Esophagus muscularis mucosa (tissue), 4 donors: ENCODE results near the gene GLRB. TPM values are rescaled to one million over a fixed set of nuclear protein-coding genes. Genes with fewer than 3 reads are reported as not detected.

Experiments
- DNase-seq: peaks from one replicate; pipeline ENCODE4 v3.0.0-alpha.2; 2017; ENCODE audit errors: extremely low spot score
- H3K27ac ChIP-seq, 4 donors: fragments of 200-600 bp; sonication (generic); replicated peaks in 1 of 4; 1 replicate in 3 of 4; 2 replicates in 1 of 4; pipeline ENCODE4 v1.5.1; 2016 to 2019; ENCODE audit warnings: mild to moderate bottlenecking in 1 of 4
- H3K27me3 ChIP-seq, 4 donors: fragments of 200-600 bp; sonication (generic); one replicate each; pipeline versions ENCODE4 v1.5.1 to v1.6.0; 2016 to 2019
- H3K36me3 ChIP-seq, 4 donors: fragments of 200-600 bp; sonication (generic); one replicate each; pipeline ENCODE4 v1.5.1; 2016 to 2019
- H3K4me1 ChIP-seq, 4 donors: fragments of 200-600 bp; sonication (generic); one replicate each; pipeline ENCODE4 v1.5.1; 2016 to 2019
- H3K4me3 ChIP-seq, 4 donors: fragments of 200-600 bp; sonication (generic); 1 replicate in 2 of 4; 2 replicates in 2 of 4; pipeline ENCODE4 v1.5.1; 2016 to 2019; ENCODE audit warnings: mild to moderate bottlenecking in 4 of 4, moderate library complexity in 1 of 4
- H3K9me3 ChIP-seq, 4 donors: fragments of 200-600 bp; sonication (generic); 1 replicate in 3 of 4; 2 replicates in 1 of 4; pipeline ENCODE4 v1.5.1; 2016 to 2019
- CTCF ChIP-seq, 3 experiments: fragments of 200-600 bp in 2 of 3; fragments of 450-650 bp in 1 of 3; sonication (generic) in 2 of 3; IDR thresholded peaks; one replicate each; pipeline ENCODE4 v1.5.1; 2017 to 2019; ENCODE audit warnings: antibody characterized with exemption in 3 of 3, mild to moderate bottlenecking in 2 of 3, moderate library complexity in 1 of 3
- EP300 ChIP-seq: sonication (generic); formaldehyde crosslinking; IDR thresholded peaks from one replicate; pipeline ENCODE4 v1.6.1; 2017; ENCODE audit warnings: antibody characterized with exemption
- POLR2A ChIP-seq: fragments of 450-650 bp; IDR thresholded peaks from one replicate; pipeline ENCODE4 v1.6.1; 2017; ENCODE audit warnings: antibody characterized with exemption, moderate library complexity, mild to moderate bottlenecking, low read depth
- POLR2AphosphoS5 ChIP-seq, 2 donors: sonication (generic); formaldehyde crosslinking; IDR thresholded peaks; one replicate each; pipeline ENCODE4 v1.6.1; 2017; ENCODE audit warnings: antibody characterized with exemption in 2 of 2
- WGBS: methylation state at CpG from one replicate; pipeline ENCODE4 v1.1.5; 2018; 5-methylcytosine and 5-hydroxymethylcytosine counted together
- intact Hi-C: fragments of 100-400 bp; cut with DNase I; formaldehyde crosslinking; loops from one replicate; pipeline ENCODE4 v1.15.1; 2023
- total RNA-seq, 4 donors: library from RNA; depleted of rRNA; stranded (reverse); fragments of >200 nt; gene quantifications; one replicate each; pipeline versions ENCODE4 v1.1.0 to v1.2.1, GENCODE V29; 2016

GLRB gene
- total RNA-seq, 4 donors from 2014 or later, result 1.5 to 2.1 (median 1.8) TPM

DNA sequence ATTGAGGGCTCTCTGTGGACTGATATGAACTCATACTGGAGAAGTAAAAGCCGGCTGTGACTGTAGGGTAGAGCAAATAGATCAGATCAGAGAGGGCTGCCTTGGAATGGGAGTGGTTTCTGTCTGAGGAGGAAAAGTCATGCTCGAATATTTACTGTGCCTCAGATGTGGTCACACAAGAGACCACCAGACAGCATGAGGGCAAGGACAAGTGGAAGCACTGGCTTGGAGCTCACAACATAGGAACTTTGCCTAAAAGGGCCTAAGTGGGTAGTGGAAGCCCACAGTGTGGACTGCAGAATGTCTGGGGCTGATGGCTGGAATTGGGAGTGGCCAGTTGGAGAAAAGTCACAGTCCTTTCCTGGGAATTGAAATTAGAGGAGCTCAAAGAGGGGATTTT, 19.8 kb downstream of the GLRB start:
- H3K27me3 ChIP-seq, result no peaks in the 10 kb centered on the region
- H3K36me3 ChIP-seq, result no peaks in the 10 kb centered on the region
- WGBS, result 90% methylated on average over 2 of the region's 2 CpGs
- no peaks in the 10 kb centered on the region for H3K4me1 ChIP-seq
- intact Hi-C loops, result no loop called here
- TF ChIP-seq EP300 (no peak), POLR2AphosphoS5 (IDR thresholded peaks at IDR 0.05) (no peak), POLR2A (no peak), CTCF (IDR thresholded peaks at IDR 0.05) (no peak)
- H3K9me3 ChIP-seq, result no peaks in the 10 kb centered on the region
- DNase-seq, result no peak
- H3K4me3 ChIP-seq, result no peak overlapping the region
- H3K27ac ChIP-seq, result no peak overlapping the region

DNA sequence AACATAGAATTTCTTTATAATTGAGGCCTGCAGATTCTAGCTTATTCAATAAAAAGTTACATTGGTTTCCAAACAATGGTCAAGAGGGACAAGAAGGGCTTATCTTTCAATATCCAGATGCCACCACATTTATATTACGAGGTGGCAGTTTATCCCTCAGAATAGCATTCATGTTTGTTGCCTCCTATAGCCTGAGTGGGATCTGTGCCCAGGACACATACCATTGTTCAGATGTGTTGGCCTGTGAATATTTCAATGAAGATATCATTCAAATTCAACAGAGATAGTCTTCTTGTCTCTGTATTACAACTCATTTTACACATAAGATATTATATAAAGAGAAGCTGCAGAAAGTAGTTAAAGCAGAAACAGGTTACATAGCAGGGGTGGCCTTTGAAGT, 20.5 kb downstream of the GLRB start:
- no peak for DNase-seq
- WGBS, result 96% methylated on average over 1 of the region's 1 CpG
- H3K9me3 ChIP-seq, result no peaks in the 10 kb centered on the region
- H3K4me3 ChIP-seq, result no peak overlapping the region
- H3K27me3 ChIP-seq, result no peaks in the 10 kb centered on the region
- no peaks in the 10 kb centered on the region for H3K4me1 ChIP-seq
- H3K27ac ChIP-seq, result no peak overlapping the region
- TF ChIP-seq POLR2A (no peak), EP300 (no peak), POLR2AphosphoS5 (IDR thresholded peaks at IDR 0.05) (no peak), CTCF (IDR thresholded peaks at IDR 0.05) (no peak)
- intact Hi-C loops, result no loop called here
- no peaks in the 10 kb centered on the region for H3K36me3 ChIP-seq

DNA sequence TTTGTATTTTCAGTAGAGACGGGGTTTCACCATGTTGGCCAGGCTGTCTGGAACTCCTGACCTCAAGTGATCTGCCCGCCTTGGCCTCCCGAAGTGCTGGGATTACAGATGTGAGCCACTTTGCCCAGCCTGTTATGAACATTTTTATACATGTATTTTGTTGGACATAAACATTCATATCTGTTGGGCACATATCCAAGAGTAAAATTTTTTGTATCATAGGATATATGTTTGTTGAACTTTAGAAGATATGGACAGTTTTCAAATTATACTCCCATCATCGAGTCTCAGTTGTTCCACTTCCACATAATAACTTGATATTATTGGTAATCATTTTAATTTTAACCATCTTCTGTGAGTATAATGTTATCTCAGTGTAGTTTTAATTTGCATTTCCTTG, 23.6 kb downstream of the GLRB start:
- TF ChIP-seq POLR2AphosphoS5 (IDR thresholded peaks at IDR 0.05) (no peak), POLR2A (no peak), EP300 (no peak), CTCF (IDR thresholded peaks at IDR 0.05) (no peak)
- H3K9me3 ChIP-seq, result no peaks in the 10 kb centered on the region
- H3K27me3 ChIP-seq, result no peaks in the 10 kb centered on the region

GRCh38 chr4:157104541-157104940, 28.6 kb downstream of the GLRB start:
- intact Hi-C loops, result no loop called here

More for the DNA sequence above, 23.6 kb downstream of the GLRB start:
- 89% methylated on average over 4 of the region's 4 CpGs for WGBS
- Histone ChIP-seq H3K36me3 (no peaks in the 10 kb centered on the region), H3K4me1 (no peaks in the 10 kb centered on the region), H3K27ac (no peak overlapping the region), H3K4me3 (no peak overlapping the region)
- no peak for DNase-seq
- intact Hi-C loops, result no loop called here

More at GRCh38 chr4:157104541-157104940, 28.6 kb downstream of the GLRB start:
- 88% methylated on average over 1 of the region's 1 CpG for WGBS
- Histone ChIP-seq H3K9me3 (peaks cover 0 to 4% (median 0%) of the 10 kb centered on the region in 4 donors), H3K27me3 (no peaks in the 10 kb centered on the region), H3K36me3 (no peaks in the 10 kb centered on the region), H3K27ac (no peak overlapping the region), H3K4me1 (no peaks in the 10 kb centered on the region), H3K4me3 (no peak overlapping the region)
- TF ChIP-seq CTCF (IDR thresholded peaks at IDR 0.05) (no peak), POLR2A (no peak)
- no peak for DNase-seq
